ENCODE measurements around the gene CASS4. TPM values are rescaled to one million over a fixed set of nuclear protein-coding genes. Genes with fewer than 3 reads are reported as not detected.

Gene CASS4
- polyA plus RNA-seq, 1 experiment = 36.8 TPM

GRCh38 chr20:56447227-56447626 is 35.2 kb downstream of the CASS4 start:
- CTCF ChIA-PET = interaction anchor here (0.7 kb wide), 1 partner anchor 1059 kb away, joined by 3 read pairs; no protein-coding TSS in a partner anchor
- Histone ChIP-seq H3K9me3 (ENCODE audit: control insufficient read depth, insufficient read depth, low read length) (no peaks in the 10 kb centered on the region; the same call in 1 of the 2 replicates), H3K27me3 (ENCODE audit: control insufficient read depth, insufficient read depth, low read length) (no peaks in the 10 kb centered on the region), H3K4me3 (ENCODE audit: low read depth, low read length) (no peak overlapping the region), H3K27ac (ENCODE audit: low read depth, low read length) (no peak overlapping the region)
- POLR2A ChIA-PET = no interaction called here
- no peak for DNase-seq (ENCODE audit: low read depth, low spot score)
- no peak for TF ChIP-seq CTCF (IDR thresholded peaks at IDR 0.05; ENCODE audit: low read depth, low read length)

- TF ChIP-seq CTCF (IDR thresholded peaks at IDR 0.05; ENCODE audit: low read depth, low read length) = no peak
- no peaks in the 10 kb centered on the region for H3K27me3 ChIP-seq (ENCODE audit: control insufficient read depth, insufficient read depth, low read length)
- no peak overlapping the region for H3K4me3 ChIP-seq (ENCODE audit: low read depth, low read length)
- H3K27ac ChIP-seq (ENCODE audit: low read depth, low read length) = no peak overlapping the region
- ChIA-PET CTCF (no interaction called here), POLR2A (no interaction called here)
- DNase-seq (ENCODE audit: low read depth, low spot score) = no peak
- H3K9me3 ChIP-seq (ENCODE audit: control insufficient read depth, insufficient read depth, low read length) = no peaks in the 10 kb centered on the region; the same call in 1 of the 2 replicates
These were observed 37.4 kb downstream of the CASS4 start for GRCh38 chr20:56449459-56449858.

- DNase-seq (ENCODE audit: low read depth, low spot score) = no peak
- no peaks in the 10 kb centered on the region for H3K27me3 ChIP-seq (ENCODE audit: control insufficient read depth, insufficient read depth, low read length)
- H3K27ac ChIP-seq (ENCODE audit: low read depth, low read length) = no peak overlapping the region
- ChIA-PET CTCF (interaction anchor here (0.6 to 1.1 kb wide), 2 partner anchors 25 to 51 kb away, joined by 3 read pairs; no protein-coding TSS in a partner anchor), POLR2A (no interaction called here)
- H3K9me3 ChIP-seq (ENCODE audit: control insufficient read depth, insufficient read depth, low read length) = no peaks in the 10 kb centered on the region; the same call in 1 of the 2 replicates
- no peak overlapping the region for H3K4me3 ChIP-seq (ENCODE audit: low read depth, low read length)
- TF ChIP-seq CTCF (IDR thresholded peaks at IDR 0.05; ENCODE audit: low read depth, low read length) = no peak
These were observed 39.2 kb downstream of the CASS4 start for GRCh38 chr20:56451056-56451765.

- ChIA-PET CTCF (no interaction called here), POLR2A (no interaction called here)
- Histone ChIP-seq H3K27ac (ENCODE audit: low read depth, low read length) (no peak overlapping the region), H3K27me3 (ENCODE audit: control insufficient read depth, insufficient read depth, low read length) (no peaks in the 10 kb centered on the region), H3K9me3 (ENCODE audit: control insufficient read depth, insufficient read depth, low read length) (no peaks in the 10 kb centered on the region; the same call in 1 of the 2 replicates), H3K4me3 (ENCODE audit: low read depth, low read length) (no peak overlapping the region)
- no peak for TF ChIP-seq CTCF (IDR thresholded peaks at IDR 0.05; ENCODE audit: low read depth, low read length)
- no peak for DNase-seq (ENCODE audit: low read depth, low spot score)
These were observed 41.3 kb downstream of the CASS4 start for GRCh38 chr20:56453352-56453751.

- no peak for TF ChIP-seq CTCF (IDR thresholded peaks at IDR 0.05; ENCODE audit: low read depth, low read length)
- Histone ChIP-seq H3K9me3 (ENCODE audit: control insufficient read depth, insufficient read depth, low read length) (no peaks in the 10 kb centered on the region; the same call in 1 of the 2 replicates), H3K4me3 (ENCODE audit: low read depth, low read length) (no peak overlapping the region), H3K27me3 (ENCODE audit: control insufficient read depth, insufficient read depth, low read length) (no peaks in the 10 kb centered on the region), H3K27ac (ENCODE audit: low read depth, low read length) (no peak overlapping the region)
- no peak for DNase-seq (ENCODE audit: low read depth, low spot score)
- CTCF ChIA-PET = interaction anchor here (1.0 to 2.5 kb wide), 2 partner anchors 54 to 57 kb away, joined by 3 to 6 read pairs; no protein-coding TSS in a partner anchor
- POLR2A ChIA-PET = no interaction called here
These were observed 42.7 kb downstream of the CASS4 start for GRCh38 chr20:56454754-56455153.
